Activated T-helper 1 cell treated with anti-CD3 and anti-CD28 coated beads, Interleukin-2, amount 50 U/mL, for 16 hours (primary cell): ENCODE measurements around the gene EIPR1.
"Not testable (repeated sequence)": the region's sequence is repeated elsewhere in the genome, so short reads cannot be mapped to it uniquely, and the experiment has no call there.

Source experiments
- DNase-seq, 2 donors: peaks; one replicate each; pipeline ENCODE4 v3.0.0-alpha.2; 2020; ENCODE audit warnings: low read depth in 1 of 2, low spot score in 1 of 2

Gene EIPR1

GRCh38 chr2:3361518-3362389, 15.9 kb downstream of the EIPR1 start:
- no peak for DNase-seq

GRCh38 chr2:3357926-3358325, 19.7 kb downstream of the EIPR1 start:
- no peak for DNase-seq

DNA sequence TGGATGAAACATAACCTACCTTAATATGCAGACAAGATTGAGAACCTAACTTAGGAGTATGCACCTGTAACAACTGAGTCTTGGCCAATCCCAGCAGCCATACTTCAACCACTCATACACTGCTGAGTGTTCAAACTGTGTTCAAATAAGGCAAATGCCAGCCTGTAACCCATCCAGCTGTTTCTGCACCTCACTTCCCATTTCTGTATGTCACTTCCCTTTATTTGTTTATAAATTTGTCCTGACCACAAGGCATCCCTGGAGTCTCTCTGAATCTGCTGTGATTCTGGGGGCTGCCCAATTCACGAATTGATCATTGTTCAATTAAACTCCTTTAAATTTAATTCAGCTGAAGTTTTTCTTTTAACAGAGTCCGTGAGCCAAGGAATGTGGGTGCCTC, 20.2 kb downstream of the EIPR1 start:
- not testable (repeated sequence) for DNase-seq

DNA sequence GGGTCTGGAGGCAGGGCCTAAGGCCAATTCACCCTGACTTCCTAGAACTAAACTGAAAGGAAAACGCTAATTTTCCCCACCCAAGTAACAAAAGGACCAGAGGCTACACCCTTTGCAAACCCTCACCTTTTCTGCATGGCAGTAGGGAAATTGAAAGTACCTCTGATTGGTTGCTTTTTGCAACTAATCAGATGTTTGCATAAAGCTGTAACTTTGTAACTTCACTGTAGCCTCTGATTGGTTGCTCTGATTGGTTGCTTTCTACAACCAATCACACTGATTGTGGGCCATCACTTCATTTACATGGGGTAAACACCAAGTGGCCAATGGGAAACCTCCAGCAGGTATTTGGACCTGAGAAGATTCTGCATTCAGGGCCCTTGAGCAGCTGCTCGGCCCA, 20.8 kb downstream of the EIPR1 start:
- DNase-seq, result no peak

- DNase-seq, result no peak
Observed at GRCh38 chr2:3355951-3356569, 21.6 kb downstream of the EIPR1 start.

DNA sequence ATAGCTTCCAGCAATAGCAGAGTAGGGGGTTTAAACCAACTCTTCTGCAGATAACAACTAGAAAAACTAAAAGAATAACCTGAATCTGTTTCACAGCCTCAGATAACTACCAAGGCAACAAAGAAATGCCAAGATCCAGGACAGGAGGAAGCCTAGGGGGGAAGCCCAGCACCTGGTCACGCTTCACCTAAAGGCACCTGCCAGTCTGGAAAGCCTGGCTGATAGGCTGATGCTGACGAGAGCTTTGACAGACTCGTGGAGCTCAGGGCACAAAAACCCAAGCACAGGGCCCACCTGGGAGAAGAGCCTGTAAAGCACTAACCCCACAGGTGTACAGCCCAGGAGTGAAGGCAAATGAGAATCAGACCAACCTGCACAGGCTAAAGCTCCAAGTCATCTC, 22.6 kb downstream of the EIPR1 start:
- no peak for DNase-seq

DNA sequence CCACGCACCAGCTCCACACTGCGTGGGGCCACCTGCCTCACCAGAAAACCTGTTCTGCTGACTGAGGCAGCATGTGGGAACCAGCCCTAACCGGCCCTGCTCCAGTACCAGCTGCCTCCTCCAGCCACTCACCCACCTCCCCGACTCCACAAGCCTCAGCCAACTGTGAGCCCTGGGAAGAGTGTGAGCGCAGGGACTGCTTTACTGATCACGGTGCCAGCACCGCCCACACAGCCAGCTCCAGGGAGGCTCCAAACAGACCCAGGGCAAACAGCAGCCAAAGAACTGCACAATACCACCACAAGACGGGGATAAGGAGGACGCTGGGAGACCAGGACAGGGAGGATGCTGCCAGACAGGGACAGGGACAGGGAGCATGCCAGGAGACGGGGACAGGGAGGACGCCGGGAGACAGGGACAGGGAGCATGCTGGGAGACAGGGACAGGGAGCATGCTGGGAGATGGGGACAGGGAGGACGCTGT, 28.4 kb downstream of the EIPR1 start:
- DNase-seq, result no peak

DNA sequence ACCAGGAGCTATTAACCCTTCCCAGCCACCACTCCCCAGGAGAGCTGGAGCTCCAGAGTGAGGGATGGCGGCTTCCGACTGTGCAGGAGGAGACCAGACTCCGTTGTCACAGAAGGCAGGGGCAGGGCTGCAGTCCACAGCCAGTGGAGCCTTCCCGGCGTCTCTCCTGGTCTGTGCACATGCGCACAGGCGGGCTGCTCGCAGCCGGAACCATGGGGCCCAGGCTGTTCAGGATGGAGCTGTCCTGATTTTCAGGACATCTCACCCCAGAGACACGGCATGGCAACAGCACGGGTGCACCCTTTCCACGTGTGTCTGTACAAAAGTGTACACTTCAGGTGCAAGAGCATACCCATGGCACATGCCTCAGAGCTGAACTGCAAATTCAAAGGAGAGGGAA, 28.9 kb downstream of the EIPR1 start:
- DNase-seq, result no peak

GRCh38 chr2:3345621-3346020, 32.0 kb downstream of the EIPR1 start:
- DNase-seq, result no peak

GRCh38 chr2:3344897-3345296, 32.7 kb downstream of the EIPR1 start:
- no peak for DNase-seq

DNA sequence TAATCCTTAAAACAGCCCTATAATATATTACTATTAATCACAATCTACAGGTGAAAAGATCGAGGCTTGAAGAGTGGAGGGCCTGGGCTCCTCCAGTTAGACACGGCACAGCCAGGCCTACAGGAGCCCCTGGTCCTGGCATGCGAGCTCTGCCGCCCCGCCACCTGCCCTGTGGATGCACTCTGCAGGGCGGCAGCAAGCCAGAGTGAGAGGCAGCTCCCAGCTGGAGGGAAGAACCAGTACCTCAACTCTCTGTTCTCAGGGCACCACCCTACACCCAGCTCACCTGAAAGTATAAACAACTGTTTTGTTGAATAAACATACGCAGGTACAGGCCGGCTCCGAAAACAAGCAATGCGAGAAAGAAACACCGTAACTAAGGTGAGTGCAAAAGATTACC, 34.6 kb downstream of the EIPR1 start:
- DNase-seq, result no peak

DNA sequence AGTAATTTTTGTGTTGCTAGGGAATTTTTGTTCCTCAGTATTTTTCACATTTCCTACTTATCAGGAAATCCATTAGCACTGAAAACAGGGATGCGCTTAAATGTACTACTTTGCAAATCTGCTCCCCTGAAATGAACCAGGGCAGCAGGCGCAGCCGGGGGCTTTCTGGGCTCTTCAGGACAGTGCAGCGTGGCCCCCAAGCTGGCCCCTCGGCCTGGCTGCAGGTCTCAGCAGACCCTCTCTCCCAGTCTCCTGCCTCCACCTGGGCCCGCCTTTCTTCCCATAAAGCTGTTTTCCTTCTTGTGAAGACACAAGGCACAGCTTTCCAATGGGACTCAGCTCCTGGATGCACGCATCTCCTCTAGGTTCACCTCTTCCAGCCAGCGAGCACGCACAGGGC, 35.3 kb downstream of the EIPR1 start:
- no peak for DNase-seq

- no peak for DNase-seq
Observed at GRCh38 chr2:3341336-3341735, 36.3 kb downstream of the EIPR1 start.

DNA sequence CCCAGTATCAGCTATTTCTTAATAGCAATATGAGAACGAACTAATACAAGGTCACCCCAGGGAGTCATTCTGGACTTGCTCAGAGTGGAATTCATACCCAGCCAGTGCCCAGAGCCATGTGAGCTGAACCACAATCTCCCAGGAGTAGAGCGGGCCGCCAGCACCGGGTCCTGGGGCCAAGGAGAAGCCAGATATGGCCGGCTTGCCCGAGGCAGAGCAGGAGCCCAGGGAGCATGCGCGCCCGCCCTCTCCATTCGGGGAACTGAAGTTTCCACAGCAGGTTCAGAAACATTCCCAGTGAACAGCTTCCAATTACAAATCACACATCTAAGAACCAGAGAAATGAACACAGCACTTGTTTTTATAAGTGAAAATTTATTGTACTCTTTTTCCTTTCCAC, 37.5 kb downstream of the EIPR1 start:
- no peak for DNase-seq

- DNase-seq, result no peak
Observed at GRCh38 chr2:3338340-3338739, 39.3 kb downstream of the EIPR1 start.

DNA sequence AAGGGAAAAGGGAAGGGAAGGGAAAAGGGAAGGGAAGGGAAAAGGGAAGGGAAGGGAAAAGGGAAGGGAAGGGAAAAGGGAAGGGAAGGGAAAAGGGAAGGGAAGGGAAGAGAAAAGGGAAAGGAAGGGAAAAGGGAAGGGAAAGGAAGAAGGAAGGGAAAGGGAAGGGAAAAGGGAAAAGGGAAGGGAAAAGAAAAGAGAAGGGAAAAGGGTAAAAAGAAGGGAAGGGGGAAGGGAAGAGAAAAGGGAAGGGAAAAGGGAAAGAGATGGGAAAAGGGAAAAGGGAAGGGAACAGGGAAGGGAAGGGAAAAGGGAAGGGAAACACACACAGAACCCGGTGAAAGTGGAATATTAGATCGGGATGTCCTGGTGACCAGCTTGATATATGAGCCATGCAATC, 40.8 kb downstream of the EIPR1 start:
- DNase-seq, result no peak

DNA sequence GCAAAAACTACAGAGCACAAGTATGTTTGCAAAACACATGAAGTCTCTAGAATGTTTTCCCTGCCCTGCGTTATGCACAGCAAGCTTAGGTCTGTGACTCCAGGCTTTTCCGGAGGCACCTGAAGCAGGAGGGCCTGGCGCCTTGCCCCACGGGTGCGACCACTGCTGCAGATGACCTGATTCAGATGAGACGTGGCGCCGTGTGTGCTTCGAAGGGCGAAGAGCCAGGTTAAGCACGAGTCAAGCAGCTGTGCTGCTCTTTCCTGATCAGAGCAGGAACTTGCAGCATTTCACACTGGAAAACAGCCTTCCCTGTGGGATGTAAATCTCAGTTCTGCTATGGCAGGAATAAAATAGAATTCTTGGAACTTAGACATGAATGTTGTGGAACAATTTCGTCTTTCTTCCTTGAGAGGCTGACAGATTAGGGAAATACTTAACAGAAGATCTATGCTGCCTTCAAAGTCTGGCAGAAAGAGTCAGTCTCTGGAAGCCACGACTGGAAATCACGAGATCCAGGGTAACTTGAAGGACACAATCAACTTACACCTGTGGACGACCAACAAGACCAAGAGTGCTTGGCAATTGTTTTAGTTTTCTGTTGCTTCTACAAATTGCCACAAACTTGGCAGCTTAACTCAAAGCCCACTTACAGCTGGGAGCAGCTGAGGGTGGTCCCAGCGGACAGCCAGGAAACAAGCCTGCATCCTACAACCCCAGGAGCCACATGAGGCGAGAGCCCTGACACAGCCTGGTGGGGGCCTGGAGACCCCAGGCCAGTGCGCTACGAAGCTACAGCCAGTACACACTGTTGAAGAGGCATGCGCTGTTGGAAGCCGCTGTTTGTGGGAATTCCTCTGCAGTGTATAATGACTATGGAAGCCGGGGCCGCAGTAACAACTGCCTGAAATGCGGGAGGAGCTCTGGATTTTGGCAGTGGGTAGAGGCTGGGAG, 42.9 kb downstream of the EIPR1 start:
- no peak for DNase-seq

DNA sequence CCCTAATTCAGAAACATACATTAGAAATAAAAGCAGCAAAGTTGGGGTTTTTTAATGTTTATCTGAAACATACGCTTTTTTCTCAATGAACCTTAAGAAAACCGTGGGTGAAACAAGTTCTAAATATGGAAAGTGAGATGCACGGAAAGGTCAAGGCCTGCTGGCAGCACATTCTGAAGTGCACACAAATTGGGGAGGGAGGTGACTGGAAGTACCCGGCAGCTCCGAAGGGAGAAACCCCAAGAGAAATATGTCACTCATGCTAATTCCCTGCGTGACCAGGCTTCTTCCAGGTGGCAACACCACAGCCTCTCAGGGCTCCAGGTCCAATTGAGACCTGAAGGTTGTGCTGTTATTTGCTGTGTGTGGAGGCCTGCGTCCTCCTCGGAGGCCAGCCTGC, 45.5 kb downstream of the EIPR1 start:
- no peak for DNase-seq

GRCh38 chr2:3329491-3329890, 48.1 kb downstream of the EIPR1 start:
- DNase-seq, result no peak

DNA sequence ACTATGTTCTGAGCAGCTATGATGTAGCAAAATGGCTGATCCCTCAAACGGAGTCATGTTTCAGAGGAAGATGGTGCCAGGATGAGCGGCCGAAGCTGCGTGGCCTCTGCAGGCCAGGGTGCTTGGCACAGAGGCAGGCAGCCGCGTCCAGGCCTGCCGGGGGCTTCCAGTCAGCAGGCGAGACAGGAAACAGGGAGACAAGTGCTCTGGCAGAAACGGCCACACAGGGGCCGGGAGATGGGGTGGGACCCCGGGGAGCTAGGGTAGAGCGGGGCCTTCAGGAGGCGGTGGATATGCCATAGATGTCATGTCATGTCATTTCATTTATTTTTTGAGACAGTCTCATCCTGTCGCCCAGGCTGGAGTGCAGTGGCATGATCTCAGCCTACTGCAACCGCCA, 50.7 kb downstream of the EIPR1 start:
- no peak for DNase-seq

GRCh38 chr2:3326182-3326537, 51.5 kb downstream of the EIPR1 start:
- DNase-seq, result no peak
